H9 (cell line): ENCODE measurements around the gene HMGXB4. TPM values are rescaled to one million over a fixed set of nuclear protein-coding genes. Genes with fewer than 3 reads are reported as not detected.

Experiments used
- DNase-seq: peaks from one replicate; pipeline ENCODE4 v3.0.0-alpha.2; 2017
- H2AFZ ChIP-seq: one replicate; pipeline ENCODE4 v1.6.1; 2013; ENCODE audit warnings: mild to moderate bottlenecking, low read length, control low read depth, moderate library complexity
- H2AK5ac ChIP-seq: 2 replicates; pipeline ENCODE4 v1.6.1; 2013; ENCODE audit warnings: low read length, control low read depth, mixed read lengths; ENCODE audit not compliant: insufficient read length
- H2BK120ac ChIP-seq: one replicate; pipeline ENCODE4 v1.6.1; 2013; ENCODE audit warnings: low read depth, mild to moderate bottlenecking, low read length, control low read depth, inconsistent platforms; ENCODE audit not compliant: poor library complexity, severe bottlenecking
- H2BK12ac ChIP-seq: 2 replicates; pipeline ENCODE4 v1.6.1; 2013; ENCODE audit warnings: low read length, control low read depth, mixed read lengths, low read depth; ENCODE audit not compliant: insufficient read length
- H2BK15ac ChIP-seq: 2 replicates; pipeline ENCODE4 v1.6.1; 2013; ENCODE audit warnings: low read depth, low read length, control low read depth
- H2BK20ac ChIP-seq: one replicate; pipeline ENCODE4 v1.6.1; 2013; ENCODE audit warnings: low read depth, mild to moderate bottlenecking, low read length, control low read depth, inconsistent platforms; ENCODE audit not compliant: poor library complexity, severe bottlenecking
- H2BK5ac ChIP-seq: 2 replicates; pipeline ENCODE4 v1.6.1; 2013; ENCODE audit warnings: low read length, control low read depth, mixed read lengths; ENCODE audit not compliant: insufficient read length
- H3K14ac ChIP-seq: 2 replicates; pipeline ENCODE4 v1.6.1; 2013; ENCODE audit warnings: low read length, control low read depth; ENCODE audit not compliant: insufficient read depth
- H3K18ac ChIP-seq: 2 replicates; pipeline ENCODE4 v1.6.1; 2013; ENCODE audit warnings: low read depth, mild to moderate bottlenecking, mixed read lengths, low read length, control low read depth; ENCODE audit not compliant: insufficient read length
- H3K23ac ChIP-seq: 2 replicates; pipeline ENCODE4 v1.6.1; 2013; ENCODE audit warnings: low read length, control low read depth, mixed read lengths, low read depth; ENCODE audit not compliant: insufficient read length
- H3K23me2 ChIP-seq: 2 replicates; pipeline ENCODE4 v1.6.1; 2013; ENCODE audit warnings: low read depth, mild to moderate bottlenecking, mixed read lengths, low read length, control low read depth; ENCODE audit not compliant: insufficient read length, poor library complexity, severe bottlenecking
- H3K27ac ChIP-seq: 2 replicates; pipeline ENCODE4 v1.5.1; 2013; ENCODE audit warnings: low read length, control low read depth, mixed read lengths, low read depth; ENCODE audit not compliant: insufficient read length
- H3K27me3 ChIP-seq: 2 replicates; pipeline ENCODE4 v1.6.1; 2013; ENCODE audit warnings: low read length, control low read depth, inconsistent platforms; ENCODE audit not compliant: insufficient read depth
- H3K4ac ChIP-seq: 2 replicates; pipeline ENCODE4 v1.6.1; 2013; ENCODE audit warnings: low read depth, mild to moderate bottlenecking, control low read depth, inconsistent platforms, low read length, moderate library complexity
- H3K4me1 ChIP-seq: 2 replicates; pipeline ENCODE4 v1.6.1; 2013; ENCODE audit warnings: low read length, control low read depth, inconsistent platforms; ENCODE audit not compliant: insufficient read depth
- H3K4me2 ChIP-seq: 2 replicates; pipeline ENCODE4 v1.6.1; 2013; ENCODE audit warnings: low read length, control low read depth, mixed read lengths; ENCODE audit not compliant: insufficient read length, insufficient read depth
- H3K56ac ChIP-seq: 2 replicates; pipeline ENCODE4 v1.6.1; 2013; ENCODE audit warnings: low read depth, mild to moderate bottlenecking, mixed read lengths, low read length, control low read depth; ENCODE audit not compliant: insufficient read length
- H3K79me1 ChIP-seq: 2 replicates; pipeline ENCODE4 v1.6.1; 2013; ENCODE audit warnings: low read depth, mild to moderate bottlenecking, moderate library complexity, low read length, control low read depth, inconsistent platforms; ENCODE audit not compliant: insufficient read depth, poor library complexity, severe bottlenecking
- H3K79me2 ChIP-seq: 2 replicates; pipeline ENCODE4 v1.6.1; 2013; ENCODE audit warnings: low read length, control low read depth, inconsistent platforms; ENCODE audit not compliant: insufficient read depth
- H3K9ac ChIP-seq: 2 replicates; pipeline ENCODE4 v1.6.1; 2013; ENCODE audit warnings: low read length, control low read depth, mixed read lengths; ENCODE audit not compliant: insufficient read length; ENCODE audit errors: extremely low read depth
- H3K9me3 ChIP-seq: one replicate; pipeline ENCODE4 v1.6.1; 2013; ENCODE audit warnings: low read depth, low read length, inconsistent platforms; ENCODE audit not compliant: control insufficient read depth
- H3T11ph ChIP-seq: one replicate; pipeline ENCODE4 v1.6.1; 2013; ENCODE audit warnings: mild to moderate bottlenecking, low read length, control low read depth, inconsistent platforms
- H4K20me1 ChIP-seq: one replicate; pipeline ENCODE4 v1.6.1; 2013; ENCODE audit not compliant: control insufficient read depth, insufficient read length, insufficient read depth
- H4K5ac ChIP-seq: 2 replicates; pipeline ENCODE4 v1.6.1; 2013; ENCODE audit warnings: low read depth, mild to moderate bottlenecking, mixed read lengths, low read length, control low read depth; ENCODE audit not compliant: insufficient read length
- H4K8ac ChIP-seq: replicated peaks from 2 replicates; pipeline ENCODE4 v1.6.1; 2013; ENCODE audit warnings: low read length, control low read depth, mixed read lengths, low read depth; ENCODE audit not compliant: insufficient read length
- H4K91ac ChIP-seq: 2 replicates; pipeline ENCODE4 v1.6.1; 2013; ENCODE audit warnings: low read depth, mild to moderate bottlenecking, moderate library complexity, mixed read lengths, low read length, control low read depth; ENCODE audit not compliant: insufficient read length
- H3K27ac Mint-ChIP-seq, 3 experiments: 2 replicates in 2 of 3; 3 replicates in 1 of 3; pipeline ENCODE4 v1.8.0; 2020 to 2021; ENCODE audit warnings: mixed read lengths in 3 of 3, mild to moderate bottlenecking in 1 of 3, moderate library complexity in 1 of 3
- H3K27me3 Mint-ChIP-seq: 2 replicates; pipeline ENCODE4 v1.8.0; 2021; ENCODE audit warnings: low read depth, mild to moderate bottlenecking, moderate library complexity, mixed read lengths
- H3K36me3 Mint-ChIP-seq, 3 experiments: 2 replicates in 2 of 3; 3 replicates in 1 of 3; pipeline ENCODE4 v1.8.0; 2020 to 2021; ENCODE audit warnings: low read depth in 3 of 3, mixed read lengths in 3 of 3; ENCODE audit not compliant: insufficient read depth in 1 of 3
- H3K4me1 Mint-ChIP-seq, 2 experiments: 2 replicates each; pipeline ENCODE4 v1.8.0; 2020; ENCODE audit warnings: mixed read lengths in 2 of 2
- H3K4me3 Mint-ChIP-seq, 2 experiments: 2 replicates in 1 of 2; 3 replicates in 1 of 2; pipeline ENCODE4 v1.8.0; 2020 to 2021; ENCODE audit warnings: mild to moderate bottlenecking in 2 of 2, mixed read lengths in 2 of 2, moderate library complexity in 1 of 2
- H3K9me3 Mint-ChIP-seq, 2 experiments: 2 replicates in 1 of 2; 3 replicates in 1 of 2; pipeline ENCODE4 v1.8.0; 2020; ENCODE audit warnings: mild to moderate bottlenecking in 2 of 2, mixed read lengths in 2 of 2, moderate library complexity in 1 of 2
- CTCF ChIP-seq: fragments of 200-600 bp; sonication (generic); conservative IDR thresholded peaks from 3 replicates; pipeline ENCODE4 v1.8.0; 2021; ENCODE audit warnings: antibody characterized with exemption, mild to moderate bottlenecking
- WGBS: extraction: QIAGEN DNeasy Blood & Tissue Kit; methylation state at CpG from one replicate; pipeline ENCODE4 v1.1.7; 2013; ENCODE audit warnings: missing lambda C conversion rate, low lambda C conversion rate, mixed read lengths; ENCODE audit not compliant: insufficient read length; ENCODE audit errors: extremely low coverage; 5-methylcytosine and 5-hydroxymethylcytosine counted together
- total RNA-seq: library from RNA; stranded (reverse); gene quantifications from 2 replicates; pipeline ENCODE4 v1.2.1, GENCODE V29; 2021

Gene HMGXB4
- total RNA-seq, 1 experiment from 2014 or later: 33.5 TPM

GRCh38 chr22:35266277-35266676 is 9.0 kb downstream of the HMGXB4 start:
- no peaks in the 10 kb centered on the region for H3K27me3 Mint-ChIP-seq
- Histone ChIP-seq H4K91ac (no peak overlapping the region), H3K9me3 (no peaks in the 10 kb centered on the region), H3K79me2 (no peaks in the 10 kb centered on the region), H3K4ac (no peak overlapping the region), H4K8ac (no peak overlapping the region), H3K9ac (no peak overlapping the region), H3K27me3 (no peaks in the 10 kb centered on the region), H2BK5ac (no peak overlapping the region), H3K56ac (no peak overlapping the region), H2BK12ac (no peak overlapping the region), H3K18ac (no peak overlapping the region), H3K79me1 (peaks cover 4% of the 10 kb centered on the region), H3K4me1 (no peaks in the 10 kb centered on the region), H3K14ac (no peak overlapping the region), H2AFZ (no peak overlapping the region), H3K27ac (no peak overlapping the region), H3K23ac (no peak overlapping the region), H3T11ph (no peak overlapping the region), H4K5ac (no peak overlapping the region), H3K4me2 (no peak overlapping the region), H2BK120ac (no peak overlapping the region), H3K23me2 (no peaks in the 10 kb centered on the region), H4K20me1 (no peaks in the 10 kb centered on the region), H2BK15ac (no peak overlapping the region), H2BK20ac (no peak overlapping the region), H2AK5ac (no peak overlapping the region)
- no peak overlapping the region for H3K27ac Mint-ChIP-seq
- no peak for DNase-seq
- no peak overlapping the region for H3K4me3 Mint-ChIP-seq
- no CpG with 5 or more reads among the region's 3 CpGs for WGBS
- no peak for TF ChIP-seq CTCF
- peaks cover 0 to 1% of the 10 kb centered on the region in 2 experiments; a peak in 1 of 5 replicates for H3K9me3 Mint-ChIP-seq
- H3K36me3 Mint-ChIP-seq: peaks cover 64 to 96% (median 93%) of the 10 kb centered on the region in 3 experiments
- H3K4me1 Mint-ChIP-seq: no peaks in the 10 kb centered on the region
